Stimulated activated CD4-positive, alpha-beta T cell treated with anti-CD3 and anti-CD28 coated beads, Interleukin-15, amount 100 ng/mL, for 24 hours (primary cell): ENCODE measurements around the gene PLD5.
A peak's percentile ranks its signal among the peaks of the same experiment; 100 is the strongest.
"Not testable (repeated sequence)": the region's sequence is repeated elsewhere in the genome, so short reads cannot be mapped to it uniquely, and the experiment has no call there.

Experiments
- DNase-seq: peaks from one replicate; pipeline ENCODE4 v3.0.0-alpha.2; 2020

PLD5 gene

DNA sequence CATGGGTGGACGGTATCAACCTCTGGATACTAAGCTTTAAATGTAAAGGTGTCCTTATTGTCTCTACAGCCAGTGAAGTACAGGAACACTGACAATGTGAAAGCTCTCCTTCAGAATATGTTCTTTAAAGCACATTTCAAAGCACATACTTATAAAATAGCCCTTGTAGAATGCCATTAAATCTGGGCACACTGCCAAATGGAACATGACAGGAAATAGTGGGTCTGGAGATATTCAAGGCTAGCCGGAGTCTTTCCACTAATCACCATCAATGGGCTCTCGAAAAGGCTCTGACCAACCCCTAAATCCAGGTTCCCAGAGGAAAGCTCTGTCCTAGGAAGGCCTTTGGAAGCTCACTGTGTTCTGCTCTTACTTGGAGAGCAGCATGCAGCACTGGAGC lies 46.6 kb downstream of the PLD5 start:
- no peak for DNase-seq

DNA sequence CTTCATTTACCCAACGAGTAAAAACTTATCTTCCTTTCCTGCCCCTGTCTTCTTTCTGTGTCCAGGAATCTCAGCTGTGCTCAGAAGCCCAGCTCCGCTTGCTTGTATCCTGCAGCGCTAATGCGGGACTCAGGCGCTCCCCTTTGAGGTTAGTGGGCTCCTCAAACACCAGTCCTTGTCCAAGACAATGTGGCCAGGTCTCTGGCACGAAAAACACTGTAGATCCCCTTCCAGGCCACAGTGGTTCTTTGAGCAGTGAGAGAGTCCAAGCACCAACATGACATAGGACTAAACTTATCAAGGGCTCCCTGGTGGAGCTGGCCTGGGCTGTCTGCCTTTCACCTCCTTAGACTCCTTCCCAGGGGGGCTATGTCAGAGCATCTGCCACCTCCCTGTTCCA lies 53.7 kb downstream of the PLD5 start:
- DNase-seq, result no peak

DNA sequence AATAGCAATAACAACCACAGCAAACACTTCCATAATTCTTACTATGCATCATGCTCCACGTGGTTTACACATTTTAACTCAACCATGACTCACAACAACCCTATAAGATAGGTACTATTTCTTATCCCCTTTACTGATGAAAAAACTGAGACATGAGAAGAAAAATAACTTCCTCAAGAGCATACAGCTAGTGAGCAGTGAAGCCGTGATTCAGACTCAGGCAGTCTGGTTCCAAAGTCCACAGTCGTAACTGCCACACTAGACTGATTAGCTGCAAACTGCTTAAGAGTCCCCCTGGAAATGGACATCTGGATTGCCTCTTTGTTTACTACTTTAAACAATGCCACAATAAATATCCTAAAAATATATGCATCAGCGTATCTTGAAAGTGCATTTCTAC lies 55.7 kb downstream of the PLD5 start:
- no peak for DNase-seq

DNA sequence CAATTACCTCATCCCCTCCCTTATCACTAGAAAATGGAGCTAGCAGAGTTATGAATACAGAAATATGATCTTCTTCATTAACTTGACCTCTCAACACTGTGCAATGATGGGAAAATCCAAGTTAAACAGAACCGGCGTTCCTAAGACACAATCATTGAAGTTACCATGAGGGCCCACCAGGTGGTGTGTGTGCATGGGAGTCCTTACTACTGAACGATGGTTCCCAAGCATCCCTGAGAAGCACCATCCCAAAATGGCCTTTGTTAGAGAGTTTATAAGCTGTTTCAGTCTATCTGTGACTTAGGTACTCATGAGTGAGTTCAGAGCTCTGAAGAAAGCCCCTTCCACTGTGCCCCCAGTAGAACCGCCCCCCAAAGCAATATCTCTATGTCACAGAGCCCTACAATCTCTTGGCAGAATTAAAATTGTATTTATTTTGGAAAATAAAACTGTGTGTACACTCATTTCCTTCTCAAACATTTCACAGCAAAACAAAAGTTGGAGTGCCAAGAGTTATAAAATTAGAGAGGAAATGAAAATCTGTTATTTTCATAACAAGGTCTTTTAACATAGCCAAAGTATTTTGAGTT lies 56.8 kb downstream of the PLD5 start:
- DNase-seq, result peak; percentile 27

DNA sequence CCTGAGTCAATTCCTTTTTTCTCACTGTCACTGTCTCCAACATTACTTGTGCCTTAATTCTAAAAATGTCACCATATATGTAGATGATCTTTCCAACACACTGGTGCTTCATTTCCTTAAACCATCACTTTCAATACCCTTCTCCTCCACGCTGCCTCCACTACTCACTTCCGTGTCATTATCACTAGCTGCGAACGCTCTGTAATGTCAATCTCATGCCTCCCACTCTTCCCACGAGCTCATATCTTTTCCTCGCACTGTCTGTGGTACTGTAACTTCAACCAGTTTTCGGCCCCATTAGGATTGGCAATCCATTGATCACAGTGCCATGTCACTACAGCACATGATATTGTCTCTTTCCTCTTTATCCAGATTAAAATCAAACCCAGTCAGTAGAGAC lies 61.6 kb downstream of the PLD5 start:
- DNase-seq, result no peak

DNA sequence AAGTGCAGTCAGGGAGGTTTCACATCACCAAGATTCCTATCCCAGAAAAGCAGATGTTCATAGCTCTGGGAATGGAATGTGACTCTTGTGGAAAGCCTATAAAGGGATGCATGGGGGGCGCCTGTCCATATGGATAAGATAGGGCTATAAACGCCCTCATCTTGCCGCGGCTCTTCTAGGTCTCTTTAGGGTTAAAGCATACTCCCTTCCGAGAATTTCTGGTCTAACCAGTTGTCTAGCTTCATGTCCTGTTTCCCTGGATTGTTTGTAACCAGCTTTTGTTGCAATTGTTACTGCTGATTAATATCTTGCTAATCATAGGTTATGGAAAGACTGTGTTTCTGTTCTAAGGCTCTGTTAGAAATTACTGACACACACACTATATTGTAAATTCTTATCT lies 64.8 kb downstream of the PLD5 start:
- DNase-seq, result not testable (repeated sequence)

DNA sequence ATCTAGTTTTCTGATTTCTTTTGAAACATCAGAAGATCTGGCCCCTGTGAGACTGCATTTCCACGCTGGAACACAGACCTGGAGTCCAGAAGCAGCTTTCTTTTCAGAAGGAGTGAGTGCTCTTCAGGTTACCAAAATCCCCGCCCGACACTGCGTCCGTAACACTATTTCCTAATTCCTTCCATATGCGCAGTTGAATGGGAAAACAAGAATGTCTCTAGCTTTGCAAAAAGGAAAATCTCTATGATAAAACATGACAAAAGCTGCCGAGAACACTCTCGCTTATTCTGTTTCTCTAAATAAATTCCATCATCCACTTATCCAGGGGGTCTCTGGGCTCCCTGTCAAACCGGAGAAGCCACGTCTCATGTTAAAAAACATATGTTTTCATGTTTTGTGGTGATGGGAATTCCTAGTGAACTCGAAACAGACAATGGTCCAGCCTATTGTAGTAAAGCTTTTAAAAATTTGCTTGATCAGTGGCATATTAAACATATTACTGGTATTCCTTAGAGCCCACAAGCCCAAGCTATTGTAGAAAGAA lies 67.7 kb downstream of the PLD5 start:
- DNase-seq, result no peak

DNA sequence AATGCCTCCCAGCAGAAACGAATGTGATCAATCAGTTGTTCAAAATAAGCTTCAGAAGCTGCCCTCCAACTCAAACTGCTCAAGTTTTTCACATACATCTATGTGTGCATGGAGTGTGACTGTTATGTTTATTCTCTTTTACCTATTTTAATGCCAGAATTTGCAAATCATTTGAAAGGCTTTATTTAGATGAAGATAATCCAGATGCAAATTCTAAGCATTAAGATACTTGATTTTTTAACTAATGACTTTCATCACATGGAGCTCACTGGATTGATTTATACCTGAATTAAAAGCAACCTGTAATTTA lies 69.5 kb downstream of the PLD5 start:
- no peak for DNase-seq

DNA sequence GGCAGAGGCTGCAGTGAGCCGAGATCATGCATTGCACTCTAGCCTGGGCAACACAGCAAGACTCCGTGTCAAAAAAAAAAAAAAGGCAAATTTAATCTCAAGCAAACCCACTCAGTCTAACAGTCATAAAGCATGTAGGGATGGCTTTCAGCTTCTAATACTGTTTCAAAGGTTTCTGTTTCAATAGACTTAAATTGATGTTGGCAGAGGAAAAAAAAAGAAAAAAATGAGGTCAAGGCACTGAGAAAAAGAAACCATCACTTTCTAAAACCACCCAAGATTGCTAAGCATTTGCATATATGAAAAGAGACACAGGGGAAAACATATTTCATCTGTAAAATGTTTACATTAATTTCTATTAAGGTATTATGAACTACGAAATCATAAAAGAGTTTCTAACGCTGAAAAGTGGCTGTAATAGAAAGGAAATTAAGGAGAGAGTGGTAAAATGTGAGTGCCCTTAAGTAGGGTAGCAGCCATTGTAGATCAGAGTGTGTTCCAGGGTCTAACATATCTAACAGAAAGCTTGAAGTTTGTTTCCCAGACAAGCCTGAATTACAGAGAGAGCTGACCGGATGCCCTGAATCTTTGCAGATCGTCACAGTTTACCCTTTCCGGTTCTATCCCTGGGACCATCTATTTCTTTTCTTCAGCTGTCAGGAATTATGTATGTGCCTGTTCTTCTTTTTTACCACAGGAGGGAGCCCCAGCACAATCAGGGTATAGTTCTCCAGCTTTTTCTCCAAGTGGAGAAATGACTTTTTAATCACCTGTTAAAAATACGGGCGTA lies 70.0 kb downstream of the PLD5 start:
- DNase-seq, result no peak

DNA sequence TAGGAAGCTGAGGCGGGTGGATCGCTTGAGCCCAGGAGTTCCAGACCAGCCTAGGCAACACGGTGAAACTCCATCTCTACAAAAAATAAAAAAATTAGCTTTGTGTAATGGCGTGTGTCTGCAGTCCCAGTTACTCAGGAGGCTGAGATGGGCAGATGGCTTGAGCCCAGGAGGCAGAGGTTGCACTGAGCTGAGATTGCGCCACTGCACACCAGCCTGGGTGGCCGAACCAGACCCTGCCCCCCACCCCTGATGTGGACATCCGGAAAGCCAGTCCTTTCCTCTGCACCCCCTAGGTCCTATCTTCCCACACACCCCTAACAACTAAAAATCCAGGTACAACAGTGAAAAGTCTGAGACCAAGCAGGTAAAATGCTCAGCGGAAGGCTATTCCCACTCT lies 71.9 kb downstream of the PLD5 start:
- no peak for DNase-seq

DNA sequence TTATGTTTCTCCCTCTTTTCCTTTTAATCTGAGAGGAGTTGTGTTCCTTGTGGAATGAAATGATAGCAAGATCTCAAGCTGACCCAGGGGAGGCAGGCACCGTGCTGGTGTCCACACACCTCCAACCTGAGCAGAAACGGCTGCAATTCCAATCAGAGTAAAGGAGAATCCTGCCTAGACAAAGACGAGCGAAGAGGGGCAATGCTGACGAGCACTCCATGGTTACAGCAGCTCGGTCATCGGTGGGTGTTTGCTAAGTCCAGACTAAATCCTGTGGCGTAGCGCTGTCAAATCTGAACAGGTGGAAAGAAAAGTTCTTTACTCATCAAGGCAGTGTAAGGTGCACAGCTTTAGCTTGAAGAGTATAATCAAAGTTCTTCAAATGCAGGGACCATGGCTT lies 74.8 kb downstream of the PLD5 start:
- no peak for DNase-seq

DNA sequence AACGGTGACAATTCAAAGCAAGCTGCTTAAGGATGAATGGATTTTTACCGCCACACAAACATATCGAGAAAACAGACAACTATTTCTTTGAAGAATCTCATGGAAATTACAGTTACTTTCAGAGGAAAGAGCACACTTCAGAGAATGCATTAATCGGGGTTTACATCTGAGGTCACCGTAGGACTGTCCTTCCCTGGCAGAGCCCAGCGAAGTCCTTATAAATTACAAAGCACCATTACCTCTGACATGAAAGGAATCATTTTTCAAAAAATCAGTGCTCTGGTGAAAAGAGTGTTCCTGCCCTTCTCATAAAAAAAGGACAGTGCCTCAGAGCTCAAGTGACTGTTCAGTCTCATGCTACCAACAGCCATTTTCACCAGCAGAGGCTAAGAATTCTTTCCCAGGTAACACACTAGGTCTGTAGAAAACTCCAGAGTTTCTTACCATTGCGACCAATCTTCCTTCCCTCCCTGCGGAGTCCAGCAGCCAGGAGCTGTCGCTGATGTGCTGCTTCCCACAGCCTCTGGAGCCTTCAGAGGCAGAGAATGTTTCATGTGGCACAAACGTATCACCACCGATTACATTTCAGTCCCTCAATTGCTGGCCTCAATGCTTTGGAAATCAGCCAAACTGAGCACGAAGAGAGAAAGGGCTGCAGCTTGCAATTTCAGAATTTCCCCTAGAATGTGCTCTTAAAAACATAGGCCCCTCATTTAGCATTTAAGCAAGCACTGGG lies 75.4 kb downstream of the PLD5 start:
- DNase-seq, result no peak

DNA sequence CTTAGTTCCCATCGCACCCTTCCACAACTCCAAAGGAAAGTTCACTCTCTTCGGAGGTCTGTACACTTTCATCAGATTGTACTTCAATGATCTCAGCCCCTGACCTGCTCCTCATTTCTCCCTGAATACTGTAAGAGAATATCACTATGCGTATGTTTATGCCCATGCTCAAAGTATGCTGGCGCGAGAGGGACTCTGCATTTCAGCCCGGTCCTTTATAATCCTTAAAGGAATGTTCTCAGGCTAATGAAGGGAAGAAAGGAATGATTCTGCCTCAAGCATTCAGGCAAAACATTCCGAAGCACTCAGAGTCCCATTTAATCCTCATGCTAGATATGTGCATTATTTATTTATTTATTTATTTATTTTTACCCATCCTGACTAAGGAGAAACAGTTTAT lies 76.8 kb downstream of the PLD5 start:
- DNase-seq, result no peak

DNA sequence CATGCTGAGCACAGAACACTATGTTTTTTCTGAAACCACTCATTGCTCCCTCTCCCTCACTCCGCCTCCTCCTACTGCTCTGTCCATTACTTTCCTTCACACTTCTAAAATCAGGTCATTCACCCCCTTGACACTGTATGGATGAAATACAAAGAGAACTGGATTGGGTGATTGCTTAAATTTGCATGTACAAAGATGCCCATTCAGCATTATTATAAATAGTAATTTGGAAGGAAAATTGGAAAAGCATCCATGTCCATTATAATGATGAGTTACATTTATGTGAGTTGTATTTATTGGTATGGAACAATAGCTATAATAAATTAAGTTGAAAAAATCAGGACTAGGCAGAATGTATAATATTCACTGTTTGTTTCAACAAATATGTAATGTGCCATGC lies 83.7 kb downstream of the PLD5 start:
- DNase-seq, result no peak

DNA sequence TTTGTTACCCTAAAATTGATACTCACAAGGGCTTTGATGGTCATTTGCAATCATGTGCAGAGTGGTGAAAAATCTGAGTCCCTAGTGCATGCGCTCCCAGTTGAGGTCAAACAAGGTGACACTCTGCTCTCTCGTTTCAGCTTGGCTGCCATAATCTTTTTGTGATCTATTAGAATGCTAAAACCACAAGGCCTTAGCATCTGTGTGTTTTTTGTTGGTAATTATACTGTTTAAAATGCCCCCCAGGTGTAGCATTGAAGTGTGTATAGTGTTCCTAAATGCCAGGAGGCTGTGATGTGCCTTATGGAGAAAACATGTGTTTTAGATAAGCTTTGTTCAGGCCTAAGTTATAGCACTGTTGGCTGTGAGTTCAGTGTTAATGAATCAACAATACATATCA lies 89.3 kb downstream of the PLD5 start:
- DNase-seq, result no peak

DNA sequence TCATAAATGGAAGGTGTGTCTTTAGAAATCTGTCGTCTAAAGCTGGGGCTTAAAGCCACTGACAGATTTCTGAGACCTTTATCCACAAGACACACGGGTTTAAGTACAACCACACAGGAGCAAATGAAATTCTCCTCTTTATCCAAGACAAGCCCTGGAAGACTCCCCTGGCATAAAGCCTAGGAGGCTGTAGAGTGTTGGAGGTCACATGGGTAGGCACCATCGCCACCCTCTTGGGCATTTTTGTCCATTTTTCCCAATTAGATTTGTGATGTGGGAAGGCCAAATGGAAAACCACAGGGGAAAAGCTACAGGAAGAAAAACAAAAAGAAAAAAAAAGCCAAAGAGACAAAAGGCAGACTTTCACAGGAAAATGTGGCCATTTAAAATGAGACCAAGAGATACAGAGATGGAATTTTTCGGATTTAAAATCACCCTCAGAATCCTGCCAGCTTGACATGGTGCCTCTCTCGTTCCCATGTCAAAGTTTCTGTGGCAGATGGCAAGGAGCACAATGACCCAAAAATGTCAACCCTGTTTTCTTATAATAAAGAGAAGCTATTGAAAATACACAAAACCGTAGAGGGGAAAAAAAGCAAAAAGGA lies 91.9 kb downstream of the PLD5 start:
- no peak for DNase-seq

DNA sequence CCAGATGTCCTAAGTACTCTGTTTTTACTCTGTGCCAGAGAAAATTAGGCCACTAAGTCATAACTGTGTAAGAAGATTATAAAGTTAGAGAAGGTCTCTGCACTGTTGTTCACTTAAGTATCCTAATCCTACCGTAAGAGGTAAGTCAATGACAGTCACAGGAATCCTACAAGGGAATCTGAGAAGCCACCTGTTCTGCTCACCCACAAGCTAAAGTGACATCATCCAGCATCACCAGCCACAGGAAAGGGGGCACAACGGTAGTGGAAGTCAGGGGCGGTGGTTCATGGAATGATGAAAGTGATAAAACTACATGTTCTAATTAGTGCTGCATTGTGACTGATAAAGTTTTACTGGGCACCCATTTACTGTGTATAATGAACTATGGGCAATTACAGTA lies 92.7 kb downstream of the PLD5 start:
- DNase-seq, result no peak

DNA sequence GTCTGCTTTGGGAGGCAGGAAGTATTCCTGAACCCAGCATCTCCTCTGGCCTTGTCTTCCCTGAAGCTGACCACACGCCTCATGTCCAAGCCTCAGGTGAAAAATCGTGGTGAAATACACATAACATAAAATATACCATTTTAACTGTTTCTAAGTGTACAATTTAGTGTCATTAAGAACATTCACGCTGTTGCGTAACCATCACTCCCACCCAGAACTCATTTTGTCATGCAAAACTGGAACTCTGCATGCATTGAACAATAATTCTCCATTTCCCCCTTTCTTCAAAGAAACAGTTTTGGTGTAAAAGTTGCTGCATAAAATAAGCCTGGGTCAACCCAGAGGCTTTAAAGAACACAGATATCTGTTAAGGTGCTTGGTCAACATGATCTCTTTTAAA lies 93.5 kb downstream of the PLD5 start:
- no peak for DNase-seq

DNA sequence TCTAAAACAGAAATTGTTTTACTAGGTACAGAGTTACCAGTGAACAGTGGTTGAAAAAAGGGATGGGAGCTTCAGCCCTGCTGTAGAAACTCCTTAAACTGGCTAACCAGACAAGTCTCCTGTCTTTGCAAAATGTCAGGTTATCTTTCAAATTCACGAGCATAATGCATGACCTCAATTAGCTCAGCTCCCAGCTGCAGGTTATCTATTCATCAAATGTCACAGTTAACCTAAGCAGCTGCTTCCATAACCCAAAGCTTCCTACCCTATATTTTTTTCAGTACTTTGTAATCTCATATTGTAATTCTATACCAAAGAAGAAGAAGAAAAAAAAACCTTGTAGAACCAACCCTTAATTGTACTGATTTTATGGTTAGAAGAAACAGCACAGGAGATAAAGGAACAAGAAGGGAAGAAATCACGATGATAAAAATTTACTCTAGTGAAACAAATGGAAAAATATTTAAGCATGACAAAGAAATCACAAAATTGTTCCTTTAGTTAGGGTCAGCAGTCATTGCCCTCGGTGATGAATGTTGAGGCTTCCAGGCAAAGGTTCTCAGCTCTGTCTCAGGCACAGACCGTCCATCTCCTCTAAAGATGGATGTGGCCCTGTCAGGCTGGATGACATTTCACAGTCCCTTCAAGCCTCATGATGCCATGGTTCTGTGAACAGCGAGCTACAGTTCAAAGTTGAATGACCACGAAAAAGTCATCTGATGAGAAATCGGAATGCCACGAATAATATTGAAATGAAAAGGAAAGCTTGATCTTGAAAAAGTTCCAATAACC lies 95.9 kb downstream of the PLD5 start:
- no peak for DNase-seq

DNA sequence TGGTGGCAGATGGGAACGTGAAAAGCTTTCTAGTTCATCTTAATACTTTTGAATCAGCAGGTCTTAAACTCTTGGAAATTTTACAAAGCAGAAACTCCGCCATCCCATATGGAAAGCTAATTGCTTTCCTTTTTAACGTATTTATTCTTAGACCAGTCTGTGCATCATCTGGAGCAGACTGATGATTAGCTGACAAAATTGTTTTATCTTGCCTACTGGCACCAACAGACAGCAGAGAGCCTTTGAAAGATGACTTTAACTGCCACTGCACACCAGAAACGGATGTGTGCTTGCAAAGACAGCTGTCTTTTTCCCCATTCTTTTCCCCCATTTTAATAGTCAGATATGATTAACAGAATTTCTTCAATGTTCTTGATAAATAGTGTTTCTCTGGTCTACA lies 97.0 kb downstream of the PLD5 start:
- DNase-seq, result no peak

DNA sequence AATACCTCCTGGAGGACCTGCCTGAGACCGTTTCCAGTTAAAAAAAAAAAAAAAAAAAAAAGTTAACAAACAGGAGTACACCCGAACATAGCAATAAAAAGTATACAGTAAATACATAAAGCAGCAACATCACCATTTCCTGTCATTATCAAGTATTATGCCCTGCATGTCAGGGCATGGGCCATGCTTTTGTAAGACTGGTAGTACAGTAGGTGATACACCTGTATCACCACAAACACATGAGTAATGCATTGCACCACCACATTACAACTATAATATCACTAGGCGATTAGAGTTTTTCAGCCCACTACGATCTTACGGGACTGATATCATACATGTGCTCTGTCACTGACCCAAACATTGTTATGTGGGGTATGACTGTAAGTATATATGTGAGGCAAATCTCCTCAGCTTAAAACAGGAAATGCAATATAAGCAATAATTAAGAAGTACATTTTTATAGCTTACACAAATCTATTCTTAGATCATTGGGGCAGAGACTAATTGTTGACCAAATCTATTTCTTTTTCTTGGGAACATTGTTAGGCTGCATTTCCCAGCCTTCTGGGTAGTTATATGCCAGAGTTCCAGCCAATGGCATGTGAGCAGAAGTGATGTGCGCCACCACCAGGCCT lies 98.1 kb downstream of the PLD5 start:
- no peak for DNase-seq

DNA sequence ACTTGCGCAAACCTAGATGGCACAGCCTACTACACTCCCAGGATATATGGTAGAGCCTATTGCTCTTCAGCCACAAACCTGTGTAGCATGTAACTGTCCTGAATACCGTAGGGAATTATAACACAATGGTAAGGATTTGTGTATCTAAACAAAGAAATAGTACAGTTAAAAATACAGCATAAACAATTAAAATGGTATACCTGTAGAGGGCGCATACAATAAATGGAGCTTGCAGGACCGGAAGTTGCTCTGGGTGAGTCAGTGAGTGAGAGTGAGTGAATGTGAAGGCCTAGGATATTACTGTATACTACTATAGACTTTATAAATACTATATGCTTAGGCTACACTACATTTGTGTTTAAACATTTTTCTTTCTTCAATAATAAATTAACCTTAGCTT lies 99.3 kb downstream of the PLD5 start:
- DNase-seq, result peak; percentile 5
